ENCODE data around the gene KRT35. TPM values are rescaled to one million over a fixed set of nuclear protein-coding genes. Genes with fewer than 3 reads are reported as not detected.
"Not testable (repeated sequence)": the region's sequence is repeated elsewhere in the genome, so short reads cannot be mapped to it uniquely, and the experiment has no call there.

The KRT35 gene
- total RNA-seq, 1 donor from 2014 or later, result not detected

- no peaks in the 10 kb centered on the region for H3K36me3 ChIP-seq (ENCODE audit: insufficient read depth, low read length)
- FAIRE-seq (no peak), DNase-seq (ENCODE audit: low read depth) (no peak)
- H3K4me1 ChIP-seq (ENCODE audit: insufficient read depth, low read length), result no peaks in the 10 kb centered on the region
- H3K9ac ChIP-seq (ENCODE audit: low read length), result no peak overlapping the region
- H2AFZ ChIP-seq (ENCODE audit: low read depth, low read length), result no peak overlapping the region
- no peak overlapping the region for H3K4me3 ChIP-seq (ENCODE audit: insufficient read depth, low read depth, low read length)
- H3K27ac ChIP-seq (ENCODE audit: low read depth, low read length), result no peak overlapping the region
- Mint-ChIP-seq H3K36me3 (ENCODE audit: low read depth, unreplicated experiment) (no peaks in the 10 kb centered on the region), H3K4me1 (ENCODE audit: low read depth, unreplicated experiment) (peaks cover 3% of the 10 kb centered on the region), H3K27me3 (ENCODE audit: low read depth, unreplicated experiment) (peaks cover 24% of the 10 kb centered on the region), H3K27ac (ENCODE audit: unreplicated experiment) (no peak overlapping the region), H3K4me3 (ENCODE audit: unreplicated experiment) (no peak overlapping the region), H3K9me3 (ENCODE audit: unreplicated experiment) (no peaks in the 10 kb centered on the region)
- H4K20me1 ChIP-seq (ENCODE audit: insufficient read depth, low read length), result no peaks in the 10 kb centered on the region
- H3K79me2 ChIP-seq (ENCODE audit: insufficient read depth, low read length), result no peaks in the 10 kb centered on the region
- TF ChIP-seq EZH2 (IDR thresholded peaks at IDR 0.05; ENCODE audit: insufficient read depth, low read length), result no peak
- TF ChIP-seq CTCF (IDR thresholded peaks at IDR 0.05; ENCODE audit: insufficient read depth, low read depth, low read length), result no peak
- H3K27me3 ChIP-seq (ENCODE audit: insufficient read depth, low read length), result no peaks in the 10 kb centered on the region
- no peaks in the 10 kb centered on the region for H3K9me3 ChIP-seq (ENCODE audit: insufficient read depth, low read depth, low read length)
- H3K4me2 ChIP-seq (ENCODE audit: low read length), result no peak overlapping the region
Observed at GRCh38 chr17:41434415-41434814, 46.5 kb downstream of the KRT35 start.

- Histone ChIP-seq H2AFZ (ENCODE audit: low read depth, low read length) (no peak overlapping the region), H3K79me2 (ENCODE audit: insufficient read depth, low read length) (no peaks in the 10 kb centered on the region), H3K9ac (ENCODE audit: low read length) (no peak overlapping the region), H3K27me3 (ENCODE audit: insufficient read depth, low read length) (no peaks in the 10 kb centered on the region), H4K20me1 (ENCODE audit: insufficient read depth, low read length) (no peaks in the 10 kb centered on the region), H3K36me3 (ENCODE audit: insufficient read depth, low read length) (no peaks in the 10 kb centered on the region), H3K9me3 (ENCODE audit: insufficient read depth, low read depth, low read length) (no peaks in the 10 kb centered on the region), H3K27ac (ENCODE audit: low read depth, low read length) (no peak overlapping the region), H3K4me3 (ENCODE audit: insufficient read depth, low read depth, low read length) (no peak overlapping the region), H3K4me2 (ENCODE audit: low read length) (no peak overlapping the region), H3K4me1 (ENCODE audit: insufficient read depth, low read length) (no peaks in the 10 kb centered on the region)
- H3K27ac Mint-ChIP-seq (ENCODE audit: unreplicated experiment), result no peak overlapping the region
- H3K4me3 Mint-ChIP-seq (ENCODE audit: unreplicated experiment), result no peak overlapping the region
- no peaks in the 10 kb centered on the region for H3K9me3 Mint-ChIP-seq (ENCODE audit: unreplicated experiment)
- H3K36me3 Mint-ChIP-seq (ENCODE audit: low read depth, unreplicated experiment), result no peaks in the 10 kb centered on the region
- no peak for DNase-seq (ENCODE audit: low read depth)
- peaks cover 3% of the 10 kb centered on the region for H3K4me1 Mint-ChIP-seq (ENCODE audit: low read depth, unreplicated experiment)
- TF ChIP-seq CTCF (IDR thresholded peaks at IDR 0.05; ENCODE audit: insufficient read depth, low read depth, low read length), result no peak
- TF ChIP-seq EZH2 (IDR thresholded peaks at IDR 0.05; ENCODE audit: insufficient read depth, low read length), result no peak
- H3K27me3 Mint-ChIP-seq (ENCODE audit: low read depth, unreplicated experiment), result peaks cover 22% of the 10 kb centered on the region
- no peak for FAIRE-seq
Observed at GRCh38 chr17:41434005-41434404, 46.9 kb downstream of the KRT35 start.

- no peaks in the 10 kb centered on the region for H3K9me3 ChIP-seq (ENCODE audit: insufficient read depth, low read depth, low read length)
- Mint-ChIP-seq H3K27ac (ENCODE audit: unreplicated experiment) (no peak overlapping the region), H3K36me3 (ENCODE audit: low read depth, unreplicated experiment) (no peaks in the 10 kb centered on the region), H3K9me3 (ENCODE audit: unreplicated experiment) (no peaks in the 10 kb centered on the region), H3K4me3 (ENCODE audit: unreplicated experiment) (no peak overlapping the region), H3K4me1 (ENCODE audit: low read depth, unreplicated experiment) (peaks cover 6% of the 10 kb centered on the region), H3K27me3 (ENCODE audit: low read depth, unreplicated experiment) (peaks cover 22% of the 10 kb centered on the region)
- no peaks in the 10 kb centered on the region for H3K36me3 ChIP-seq (ENCODE audit: insufficient read depth, low read length)
- H3K27me3 ChIP-seq (ENCODE audit: insufficient read depth, low read length), result no peaks in the 10 kb centered on the region
- H3K4me1 ChIP-seq (ENCODE audit: insufficient read depth, low read length), result peaks cover 2% of the 10 kb centered on the region
- H3K4me2 ChIP-seq (ENCODE audit: low read length), result no peak overlapping the region
- H3K79me2 ChIP-seq (ENCODE audit: insufficient read depth, low read length), result no peaks in the 10 kb centered on the region
- H3K27ac ChIP-seq (ENCODE audit: low read depth, low read length), result no peak overlapping the region
- TF ChIP-seq EZH2 (IDR thresholded peaks at IDR 0.05; ENCODE audit: insufficient read depth, low read length) (no peak), CTCF (IDR thresholded peaks at IDR 0.05; ENCODE audit: insufficient read depth, low read depth, low read length) (no peak)
- no peak for FAIRE-seq
- H4K20me1 ChIP-seq (ENCODE audit: insufficient read depth, low read length), result no peaks in the 10 kb centered on the region
- no peak overlapping the region for H3K4me3 ChIP-seq (ENCODE audit: insufficient read depth, low read depth, low read length)
- H2AFZ ChIP-seq (ENCODE audit: low read depth, low read length), result no peak overlapping the region
- DNase-seq (ENCODE audit: low read depth), result no peak
- no peak overlapping the region for H3K9ac ChIP-seq (ENCODE audit: low read length)
Observed at GRCh38 chr17:41433586-41433985, 47.4 kb downstream of the KRT35 start.

GRCh38 chr17:41430376-41430775 lies 50.6 kb downstream of the KRT35 start:
- not testable (repeated sequence) for H3K36me3 ChIP-seq (ENCODE audit: insufficient read depth, low read length); H3K27ac Mint-ChIP-seq (ENCODE audit: unreplicated experiment); H2AFZ ChIP-seq (ENCODE audit: low read depth, low read length); H3K27ac ChIP-seq (ENCODE audit: low read depth, low read length); DNase-seq (ENCODE audit: low read depth); H3K9ac ChIP-seq (ENCODE audit: low read length); H4K20me1 ChIP-seq (ENCODE audit: insufficient read depth, low read length); H3K4me1 ChIP-seq (ENCODE audit: insufficient read depth, low read length); H3K9me3 Mint-ChIP-seq (ENCODE audit: unreplicated experiment); FAIRE-seq; H3K27me3 ChIP-seq (ENCODE audit: insufficient read depth, low read length); H3K4me3 ChIP-seq (ENCODE audit: insufficient read depth, low read depth, low read length); H3K4me2 ChIP-seq (ENCODE audit: low read length); H3K9me3 ChIP-seq (ENCODE audit: insufficient read depth, low read depth, low read length); H3K4me3 Mint-ChIP-seq (ENCODE audit: unreplicated experiment); H3K27me3 Mint-ChIP-seq (ENCODE audit: low read depth, unreplicated experiment); H3K36me3 Mint-ChIP-seq (ENCODE audit: low read depth, unreplicated experiment); H3K79me2 ChIP-seq (ENCODE audit: insufficient read depth, low read length)
- peaks cover 12% of the 10 kb centered on the region for H3K4me1 Mint-ChIP-seq (ENCODE audit: low read depth, unreplicated experiment)

All from astrocyte (in vitro differentiated cells and primary cell).